Measurements from ENCODE around the gene ADNP2.

The ADNP2 gene

DNA sequence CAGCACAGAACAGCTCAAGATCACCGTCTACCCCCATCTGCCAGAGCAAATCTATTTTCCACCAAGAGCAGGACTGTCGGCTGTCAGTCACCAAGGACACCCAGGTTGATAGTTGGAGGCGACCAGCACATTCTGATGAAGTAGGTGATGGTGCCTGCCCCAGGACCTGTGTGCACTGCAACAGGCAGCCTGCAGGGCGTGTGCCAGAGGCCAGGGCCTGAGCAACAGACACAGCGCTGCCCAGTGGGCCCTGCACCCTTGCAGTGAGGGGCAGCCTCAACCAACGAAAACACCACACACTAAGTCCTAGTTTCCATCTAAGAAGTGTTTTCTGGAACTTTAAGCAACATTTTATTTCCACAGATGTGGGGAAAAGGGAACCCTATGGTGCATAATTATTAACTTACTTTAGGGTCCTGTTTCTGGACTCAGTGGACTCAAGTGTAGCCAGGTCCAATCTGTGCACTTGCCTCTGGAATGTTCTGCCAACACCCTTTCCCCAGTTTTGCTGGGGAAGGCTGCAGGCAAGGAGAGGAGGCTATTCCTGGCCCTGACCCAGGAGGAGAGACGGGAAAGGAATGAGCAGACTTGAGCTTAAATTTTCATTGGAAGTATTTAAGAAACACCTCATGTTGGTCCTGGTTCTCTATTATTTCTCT lies 61.5 kb downstream of the ADNP2 start:
- no peak for DNase-seq (ENCODE audit: low spot score)

DNA sequence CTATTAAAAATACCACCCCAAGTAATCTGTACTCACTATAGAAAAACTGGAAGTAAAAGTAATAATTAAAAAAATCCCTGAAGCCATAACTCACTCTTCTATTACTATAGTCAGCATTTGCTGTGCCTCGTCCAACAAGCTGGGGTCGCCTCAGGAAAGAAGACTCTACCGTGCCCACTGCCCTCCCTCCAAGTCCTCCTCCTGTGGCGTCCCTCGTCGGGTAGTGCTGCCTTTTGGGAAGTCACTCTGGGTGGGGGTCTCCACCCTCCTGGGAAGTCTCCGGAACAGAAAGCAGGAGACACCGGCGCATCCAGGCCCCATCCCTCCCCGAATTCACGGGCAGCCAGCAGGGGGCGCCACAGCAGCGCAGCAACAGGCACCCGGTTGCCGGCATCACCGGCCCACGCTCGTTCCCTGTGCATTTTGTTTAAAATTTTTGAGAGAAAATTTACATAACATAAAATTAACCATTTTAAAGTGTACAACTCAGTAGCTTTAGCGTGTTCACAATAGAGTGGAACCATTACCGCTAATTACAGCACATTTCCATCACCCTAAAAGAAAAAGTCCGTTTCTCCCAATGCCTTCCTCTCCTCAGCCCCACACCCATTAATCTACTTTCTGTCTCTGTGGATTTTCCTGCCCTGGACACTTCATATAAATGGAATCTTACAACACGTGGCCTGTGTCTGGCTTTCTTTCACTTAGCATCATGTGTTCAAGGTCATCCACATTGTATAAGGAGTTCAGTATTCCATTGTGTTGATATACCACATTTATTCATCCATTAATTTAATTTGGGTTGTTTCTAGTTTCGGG lies 62.2 kb downstream of the ADNP2 start:
- peak; percentile 57 for DNase-seq (ENCODE audit: low spot score)

DNA sequence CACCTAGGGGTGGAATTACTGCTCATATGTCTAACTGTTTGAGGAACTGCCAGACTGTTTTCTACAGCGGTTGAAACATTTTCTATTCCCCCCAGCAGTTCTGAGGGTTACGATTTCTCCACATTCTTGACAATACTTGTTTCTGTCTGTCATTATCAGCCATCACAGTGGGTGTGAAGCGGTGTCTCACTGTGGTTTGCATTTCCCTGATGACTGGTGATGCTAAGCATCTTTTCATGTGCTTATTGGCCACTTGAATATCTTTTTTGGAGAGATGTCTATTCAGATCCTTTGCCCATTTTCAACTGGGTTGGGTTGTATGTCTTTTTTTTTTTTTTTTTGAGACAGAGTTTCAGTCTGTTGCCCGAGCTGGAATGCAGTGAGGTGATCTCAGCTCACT lies 63.0 kb downstream of the ADNP2 start:
- DNase-seq (ENCODE audit: low spot score), result peak; percentile 45

DNA sequence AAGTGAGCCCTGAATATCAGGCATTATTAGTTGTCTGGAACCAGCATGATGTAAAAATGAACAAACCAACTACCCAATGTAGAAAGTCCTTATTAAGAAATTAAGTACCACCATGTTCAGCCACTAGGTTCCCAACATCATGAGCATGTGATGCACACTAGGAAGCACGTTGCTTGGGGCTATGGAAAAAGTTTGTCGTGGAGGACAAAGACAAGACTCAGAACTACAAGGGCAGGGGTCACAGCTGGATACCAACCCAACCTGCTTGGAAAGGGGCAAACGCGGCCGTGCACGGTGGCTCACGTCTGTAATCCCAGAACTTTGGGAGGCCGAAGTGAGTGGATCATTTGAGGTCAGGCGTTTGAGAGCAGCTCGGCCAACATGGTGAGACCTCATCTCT lies 64.0 kb downstream of the ADNP2 start:
- DNase-seq (ENCODE audit: low spot score), result no peak

DNA sequence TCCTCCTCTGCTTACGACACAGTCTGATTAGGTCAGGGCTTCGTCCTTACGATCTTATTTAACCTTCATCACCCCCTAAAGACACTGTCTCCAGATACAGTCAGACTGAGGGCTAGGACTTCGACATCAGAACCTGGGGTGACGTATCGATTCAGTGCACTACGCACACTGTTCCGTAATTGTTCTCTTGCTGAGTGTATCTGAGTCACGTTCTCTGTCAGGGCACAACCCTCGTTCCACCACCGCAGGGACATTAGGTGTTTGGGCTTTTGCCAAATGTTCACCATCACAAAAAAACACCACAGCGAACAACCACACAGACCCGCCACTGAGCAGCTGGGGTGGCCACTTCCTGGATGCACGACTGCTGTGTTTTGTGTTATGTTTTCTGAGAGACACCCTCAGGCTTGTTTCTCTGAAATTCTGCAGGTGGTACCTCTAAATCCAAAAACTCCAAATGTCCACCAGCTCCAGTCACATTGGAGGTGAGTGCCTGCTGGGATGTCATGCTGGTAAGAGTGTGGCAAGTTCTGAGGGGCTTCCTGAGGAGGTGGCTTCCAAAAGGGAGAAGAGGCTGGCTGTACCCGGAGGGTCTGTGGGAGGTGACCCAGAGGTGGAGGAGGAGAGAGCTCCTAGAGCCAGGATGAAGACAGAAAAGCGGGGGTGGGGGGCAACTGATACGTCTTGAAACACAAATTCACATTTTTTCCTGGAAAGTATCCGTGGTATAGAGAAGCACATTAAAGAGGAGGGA lies 66.6 kb downstream of the ADNP2 start:
- DNase-seq (ENCODE audit: low spot score), result peak; percentile 81

DNA sequence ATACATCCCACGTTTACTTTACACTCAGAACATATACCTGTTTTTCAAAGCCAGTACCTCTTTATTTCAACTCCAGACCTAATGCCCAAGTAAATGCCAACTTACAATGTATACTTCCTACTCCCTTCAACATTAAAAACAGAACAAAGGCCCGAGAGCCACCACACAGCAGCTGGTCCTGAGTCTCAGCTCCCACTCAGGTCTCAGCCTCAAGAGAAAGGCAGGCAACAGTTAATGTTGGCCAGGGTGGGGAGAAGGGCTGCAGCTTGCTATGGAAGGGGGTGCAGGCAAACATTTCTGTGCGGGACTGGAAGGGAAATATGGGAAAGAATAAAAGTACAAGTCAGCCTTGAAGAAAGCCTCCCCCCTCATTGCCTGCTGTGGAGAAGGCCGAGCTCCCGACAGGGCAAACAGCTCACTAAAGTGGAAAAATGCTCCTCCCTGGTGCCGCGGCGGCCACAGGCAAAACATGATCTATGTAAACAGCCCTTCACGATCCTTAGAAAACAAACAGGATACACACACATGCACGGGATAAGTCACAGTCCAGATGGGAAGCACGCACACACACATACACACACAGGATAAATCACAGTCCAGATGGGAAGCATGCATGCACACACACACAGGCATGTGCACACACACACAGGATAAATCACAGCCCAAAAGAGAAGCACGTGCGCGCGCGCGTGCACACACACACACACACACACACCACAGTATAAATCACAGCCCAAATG lies 67.4 kb downstream of the ADNP2 start:
- no peak for DNase-seq (ENCODE audit: low spot score)

DNA sequence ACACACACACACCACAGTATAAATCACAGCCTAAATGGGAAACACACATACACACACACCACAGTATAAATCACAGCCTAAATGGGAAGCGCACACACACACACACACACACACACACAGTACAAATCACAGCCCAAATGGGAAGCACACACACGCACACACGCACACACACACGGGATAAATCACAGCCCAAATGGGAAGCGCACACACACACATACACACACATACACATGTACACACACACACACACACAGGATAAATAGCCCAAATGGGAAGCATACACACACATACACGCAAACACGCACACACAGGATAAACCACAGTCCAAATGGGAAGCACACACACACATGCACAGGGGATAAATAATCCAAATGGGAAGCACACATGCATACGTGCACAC lies 68.1 kb downstream of the ADNP2 start:
- DNase-seq (ENCODE audit: low spot score), result no peak

DNA sequence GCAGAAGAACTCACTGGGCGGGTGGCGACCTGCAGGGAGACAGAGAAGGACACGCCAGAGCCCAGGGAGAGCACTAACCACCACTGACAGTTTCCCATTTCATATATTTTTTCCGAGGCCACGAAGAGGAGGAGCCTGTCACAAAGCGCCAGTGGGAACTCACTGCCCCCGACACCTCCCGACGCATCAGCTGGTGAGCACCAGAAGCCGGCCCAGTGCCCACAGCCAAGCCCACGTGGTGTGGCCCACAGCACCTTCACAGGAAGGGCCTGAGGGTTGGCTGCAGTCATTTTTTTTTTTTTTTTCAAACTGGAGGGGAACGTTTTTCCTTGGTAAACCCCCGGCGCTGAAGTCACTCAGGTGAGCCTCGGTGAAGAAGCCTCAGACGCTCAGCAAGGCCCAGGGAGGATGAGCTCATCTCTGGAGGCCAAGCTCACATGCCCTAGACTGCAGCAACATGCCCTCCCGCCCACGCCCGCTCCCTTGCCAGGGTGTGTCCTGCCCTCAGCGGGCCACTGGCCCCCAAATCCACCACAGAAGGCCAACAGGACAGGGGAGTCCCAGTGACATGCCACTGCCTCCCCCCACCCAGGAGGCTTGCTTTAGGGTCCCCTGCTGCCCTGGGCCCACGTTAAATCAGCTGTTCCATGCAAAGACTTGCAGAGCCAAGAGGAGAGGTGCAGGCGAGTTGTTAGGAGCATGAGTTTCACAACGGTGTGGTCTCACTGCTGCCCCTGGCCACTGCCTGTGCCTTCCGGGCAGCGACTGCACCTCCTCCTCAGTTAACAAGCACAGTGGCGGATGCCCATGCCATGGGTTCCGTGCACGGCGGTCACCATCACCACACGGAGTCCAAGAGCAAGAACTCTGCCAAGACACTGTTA lies 70.1 kb downstream of the ADNP2 start:
- no peak for DNase-seq (ENCODE audit: low spot score)

DNA sequence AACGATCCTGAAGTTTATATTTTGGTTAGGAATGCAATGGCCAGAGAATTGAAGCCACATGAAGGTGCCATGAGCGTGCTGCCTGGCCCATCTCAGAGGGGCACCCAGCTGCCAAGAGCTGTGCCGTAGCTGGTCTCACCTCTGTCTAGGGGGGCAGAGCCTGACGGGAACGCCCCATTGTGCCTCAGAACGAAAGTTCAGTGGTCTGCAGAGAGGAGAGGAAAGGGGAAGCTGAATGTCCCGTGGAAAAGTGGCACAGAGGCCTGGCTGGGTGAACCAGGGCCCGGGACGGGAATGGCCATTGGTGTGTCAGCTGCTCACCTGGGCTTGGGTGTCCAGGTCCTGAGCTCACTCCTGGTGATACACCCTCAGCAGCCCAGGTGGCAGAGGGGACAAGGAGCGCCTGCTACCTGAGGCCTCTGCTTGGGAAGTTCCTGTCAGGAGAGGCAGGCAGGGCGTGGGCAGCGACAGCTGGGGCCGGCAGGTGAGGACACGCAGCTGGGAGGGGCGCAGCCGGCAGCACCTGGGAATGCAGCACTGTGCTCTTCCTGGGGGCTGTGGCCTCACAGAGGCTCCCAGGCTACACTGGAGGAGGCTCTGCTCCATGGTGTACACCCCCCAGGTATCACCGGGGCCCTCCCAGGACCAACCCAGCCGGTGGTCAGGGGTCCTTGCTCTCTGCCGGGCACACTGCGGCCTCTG lies 70.9 kb downstream of the ADNP2 start:
- DNase-seq (ENCODE audit: low spot score), result no peak

DNA sequence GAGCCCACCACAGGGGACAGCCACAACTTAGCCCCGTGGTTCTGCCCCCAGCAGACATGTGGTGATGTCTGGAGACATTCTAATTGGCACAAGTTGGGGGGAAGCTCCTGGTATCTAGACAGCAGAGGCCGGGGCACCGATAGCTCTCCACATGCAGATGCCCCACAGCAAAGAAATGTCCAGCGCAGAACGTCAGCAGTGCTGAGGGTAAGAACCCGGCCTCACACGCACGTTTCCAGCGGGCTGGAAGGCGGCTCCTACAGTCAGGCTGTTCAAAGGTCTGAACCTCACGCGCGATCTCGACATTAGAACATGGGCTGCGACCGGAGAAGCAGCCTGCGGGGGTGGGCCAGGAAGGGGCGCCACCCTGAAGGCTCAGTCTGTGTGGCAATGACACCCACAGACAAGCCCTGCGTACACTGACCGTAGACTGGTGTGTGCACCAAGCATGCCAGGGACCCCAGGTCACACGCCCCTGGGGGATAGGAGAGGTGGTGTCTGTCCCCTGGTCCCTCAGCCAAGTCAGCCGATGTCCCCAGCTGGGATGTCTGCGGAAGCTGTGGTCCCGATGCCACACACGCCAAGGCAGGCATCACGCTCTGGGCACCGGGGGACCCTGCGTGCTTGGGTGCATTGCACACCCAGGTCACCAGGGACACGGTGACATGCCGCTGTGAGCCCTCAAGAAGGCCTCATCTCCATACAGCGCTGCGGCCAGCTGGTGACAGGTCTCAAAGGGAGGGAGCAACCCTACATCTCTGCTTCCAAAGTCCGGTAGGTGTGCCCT lies 71.9 kb downstream of the ADNP2 start:
- DNase-seq (ENCODE audit: low spot score), result no peak

DNA sequence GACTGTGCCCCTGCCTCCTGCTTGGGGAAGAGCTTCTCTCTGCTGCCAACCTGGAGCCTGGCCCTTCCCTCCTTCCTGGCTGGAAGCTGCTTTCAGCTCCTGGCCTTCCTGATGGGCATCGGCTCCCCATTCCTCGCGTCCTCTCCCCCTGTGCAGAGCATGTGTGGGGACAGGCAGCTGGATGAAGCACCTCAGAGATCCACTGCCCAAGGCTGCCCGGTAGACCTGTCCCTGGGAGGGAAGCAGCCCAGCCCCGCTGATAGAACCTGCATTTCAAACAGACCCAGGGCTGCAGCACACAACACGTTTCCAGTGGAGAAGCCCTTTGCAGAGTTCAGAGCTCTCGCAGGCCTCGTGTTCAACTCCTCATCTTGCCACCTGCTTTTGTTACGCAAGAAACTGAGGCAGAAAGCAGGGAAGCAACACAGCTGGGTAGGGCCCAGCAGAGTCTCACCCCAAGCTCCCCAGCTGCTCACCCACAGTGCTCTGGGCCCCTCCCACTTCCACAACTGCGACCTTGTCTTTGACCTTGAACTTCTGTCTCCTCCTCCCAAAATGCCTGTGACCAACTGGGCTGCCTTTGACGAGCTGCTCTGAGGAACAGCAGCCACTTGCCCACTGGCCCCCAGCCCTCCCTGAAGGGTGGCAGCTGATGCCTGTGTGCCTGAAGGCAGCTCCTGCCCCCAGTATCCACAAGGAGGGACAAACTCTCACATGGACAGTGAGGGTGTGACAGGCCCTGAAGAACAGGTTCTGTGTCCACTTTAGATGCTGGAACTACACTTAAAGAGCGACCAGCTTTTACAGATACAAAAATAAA lies 72.8 kb downstream of the ADNP2 start:
- DNase-seq (ENCODE audit: low spot score), result no peak

DNA sequence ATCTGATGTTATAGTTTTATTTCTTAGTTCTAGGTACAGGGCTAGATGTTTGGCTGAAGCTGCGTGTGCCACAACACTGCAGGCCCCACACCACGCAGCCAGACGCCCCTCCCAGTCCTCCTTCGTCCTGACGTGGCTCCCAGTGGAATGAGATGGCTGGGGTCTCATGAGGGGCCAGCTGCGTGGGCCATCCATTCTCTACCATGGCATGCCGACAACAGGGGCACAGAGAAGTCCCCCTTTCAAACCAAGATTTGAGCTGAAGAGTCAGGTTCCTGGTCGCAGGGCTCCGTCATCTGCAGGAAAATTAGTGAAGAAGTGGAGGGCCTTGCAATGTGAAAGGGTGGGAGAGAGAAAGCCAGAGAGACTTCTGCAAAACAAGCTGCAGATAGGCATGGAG lies 73.8 kb downstream of the ADNP2 start:
- no peak for DNase-seq (ENCODE audit: low spot score)

DNA sequence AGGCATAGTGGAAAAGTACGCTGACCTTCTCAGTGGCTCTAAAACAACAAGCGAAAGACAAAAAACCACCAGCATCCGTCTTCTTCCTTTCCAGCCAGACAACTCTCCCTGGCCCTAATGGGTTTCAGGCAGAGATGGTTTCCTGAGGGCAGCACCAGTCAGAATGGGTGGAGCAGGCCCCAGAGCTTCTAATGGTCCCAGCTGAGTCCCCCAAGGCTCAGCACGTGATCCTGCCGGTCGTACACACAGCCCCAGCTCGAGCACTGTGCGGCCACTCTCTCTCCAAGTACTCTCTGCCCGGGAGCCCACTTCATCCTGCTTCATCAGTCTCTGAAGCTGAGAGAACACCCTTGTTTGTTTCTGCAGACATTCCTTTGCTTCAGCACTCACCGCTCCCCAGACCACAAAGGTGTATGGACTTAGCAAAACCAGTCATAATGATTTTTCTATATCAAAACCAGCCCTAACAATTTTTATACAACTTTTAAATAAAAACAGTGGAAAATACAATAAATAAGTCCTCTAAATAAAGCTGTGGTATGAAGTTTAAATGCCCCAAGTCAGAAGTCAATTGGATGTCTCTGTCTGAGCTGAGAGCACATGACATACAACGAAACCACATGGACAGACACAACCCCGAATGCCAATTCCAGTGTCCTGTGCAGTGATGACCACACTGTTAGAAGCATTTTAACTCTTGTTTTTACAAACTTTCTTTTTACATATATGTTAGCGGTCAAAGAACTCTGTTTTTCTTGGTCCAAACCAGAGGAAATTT lies 74.4 kb downstream of the ADNP2 start:
- no peak for DNase-seq (ENCODE audit: low spot score)

DNA sequence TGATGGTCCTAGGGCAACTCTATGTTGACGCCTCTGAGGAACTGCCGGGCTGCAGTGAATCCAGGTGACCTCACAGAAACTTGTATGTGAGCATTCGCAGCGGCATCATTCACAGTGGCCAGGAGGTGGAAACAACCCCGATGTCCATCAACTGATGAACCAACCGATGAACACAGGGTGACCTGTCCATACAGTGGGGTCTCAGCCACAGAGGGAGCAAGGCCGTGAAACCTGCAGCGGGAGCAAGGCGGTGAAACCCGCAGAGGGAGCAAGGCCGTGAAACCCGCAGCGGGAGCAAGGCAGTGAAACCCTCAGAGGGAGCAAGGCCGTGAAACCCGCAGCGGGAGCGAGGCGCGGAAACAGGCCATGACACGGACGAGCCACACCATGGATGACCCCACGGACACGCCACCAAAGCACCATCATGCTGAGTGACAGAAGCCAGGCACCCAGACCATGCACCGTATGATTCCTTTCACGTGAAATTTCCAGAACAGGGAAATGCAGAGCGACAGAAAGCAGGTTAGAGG lies 75.2 kb downstream of the ADNP2 start:
- no peak for DNase-seq (ENCODE audit: low spot score)

DNA sequence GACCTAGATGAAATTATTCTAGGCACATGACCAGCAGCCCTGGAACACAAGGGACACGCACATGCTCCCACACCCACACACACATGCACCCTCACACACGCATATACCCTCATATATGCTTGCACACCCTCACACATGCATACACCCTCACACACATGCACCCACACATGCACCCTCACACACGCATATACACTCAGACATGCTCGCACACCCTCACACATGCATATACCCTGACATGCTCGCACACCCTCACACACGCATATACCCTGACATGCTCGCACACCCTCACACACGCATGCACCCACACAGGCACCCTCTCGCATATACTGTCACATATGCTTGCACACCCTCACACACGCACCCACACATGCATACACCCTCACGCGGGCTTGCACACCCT lies 76.5 kb downstream of the ADNP2 start:
- DNase-seq (ENCODE audit: low spot score), result no peak

DNA sequence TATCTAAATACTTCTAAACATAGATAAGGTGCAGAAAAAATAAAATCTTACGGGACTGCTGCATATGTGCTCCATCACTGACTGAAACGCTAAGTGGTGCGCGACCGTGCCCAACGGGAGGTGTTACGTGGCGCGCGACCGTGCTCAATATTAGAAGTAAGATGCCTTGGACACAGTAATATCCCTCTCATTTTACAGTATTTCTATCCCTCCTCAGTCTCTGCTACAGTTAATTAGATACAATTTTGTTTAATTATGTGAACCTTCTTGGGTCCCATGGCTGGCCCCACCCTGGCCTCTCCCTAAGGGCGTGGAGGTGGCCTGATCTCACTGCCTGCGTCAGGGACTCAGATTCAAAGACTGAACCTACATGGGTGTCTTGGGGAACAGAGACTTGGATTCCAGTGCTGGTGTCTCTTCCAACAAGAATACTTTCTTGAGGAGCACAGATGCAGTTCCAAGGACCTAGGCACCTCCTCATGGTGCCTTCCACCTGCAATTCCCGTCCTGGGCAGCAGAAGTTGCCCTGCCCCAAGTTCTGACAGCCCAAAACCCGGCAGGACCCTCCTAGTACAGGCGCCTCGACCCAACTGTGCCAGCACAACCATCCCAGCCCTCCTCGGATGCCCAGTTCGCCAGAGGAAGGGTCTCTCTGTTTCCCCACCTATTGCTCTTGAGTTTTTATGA lies 79.0 kb downstream of the ADNP2 start:
- DNase-seq (ENCODE audit: low spot score), result no peak
